CD4-positive, alpha-beta T cell treated with Interleukin-15 for 1 hour (primary cell): ENCODE results near the gene MUSK.

Experiments
- DNase-seq: peaks from one replicate; pipeline ENCODE4 v3.0.0-alpha.2; 2020

MUSK gene

DNA sequence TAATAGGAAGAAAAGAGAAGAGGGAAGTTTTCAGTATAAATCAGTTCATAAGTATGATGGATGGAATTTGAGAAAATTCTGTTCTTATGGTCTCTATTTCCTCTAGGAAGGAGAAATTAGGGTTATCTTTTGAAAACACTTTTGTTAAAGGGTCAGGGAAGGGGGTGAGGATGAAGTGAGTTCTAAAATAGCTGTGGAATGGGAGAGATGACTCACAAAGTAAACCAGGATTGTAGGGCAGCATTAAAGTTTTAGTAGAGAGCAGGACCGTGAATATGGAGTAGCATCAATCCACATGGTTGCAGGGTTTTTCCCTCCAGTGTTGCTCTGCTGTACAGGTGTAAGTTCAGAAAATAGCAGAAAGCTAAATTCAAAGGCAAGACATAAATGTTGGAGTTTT lies 32.4 kb downstream of the MUSK start:
- no peak for DNase-seq

- no peak for DNase-seq
Observed at GRCh38 chr9:110703669-110704068, 35.1 kb downstream of the MUSK start.

DNA sequence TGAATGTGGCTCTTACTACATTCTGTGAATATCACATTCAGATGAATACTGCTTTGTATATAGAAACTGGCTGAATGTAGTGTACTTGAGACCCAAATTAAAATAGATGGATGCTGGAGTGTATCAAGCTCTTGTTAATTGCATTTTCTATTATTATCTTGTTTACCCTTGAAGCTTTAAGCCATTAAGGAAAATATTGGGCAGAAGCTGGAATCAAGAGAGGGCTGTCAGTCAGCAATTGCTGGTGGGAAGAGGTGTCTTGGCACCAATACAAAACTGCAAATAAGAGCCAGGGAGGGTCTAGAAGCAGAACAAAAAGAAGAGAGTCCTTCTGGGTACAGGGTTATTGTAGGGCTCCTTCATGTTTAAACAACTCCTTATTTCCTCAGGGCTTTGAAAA lies 38.8 kb downstream of the MUSK start:
- no peak for DNase-seq

GRCh38 chr9:110710420-110710819 lies 41.8 kb downstream of the MUSK start:
- DNase-seq = no peak

DNA sequence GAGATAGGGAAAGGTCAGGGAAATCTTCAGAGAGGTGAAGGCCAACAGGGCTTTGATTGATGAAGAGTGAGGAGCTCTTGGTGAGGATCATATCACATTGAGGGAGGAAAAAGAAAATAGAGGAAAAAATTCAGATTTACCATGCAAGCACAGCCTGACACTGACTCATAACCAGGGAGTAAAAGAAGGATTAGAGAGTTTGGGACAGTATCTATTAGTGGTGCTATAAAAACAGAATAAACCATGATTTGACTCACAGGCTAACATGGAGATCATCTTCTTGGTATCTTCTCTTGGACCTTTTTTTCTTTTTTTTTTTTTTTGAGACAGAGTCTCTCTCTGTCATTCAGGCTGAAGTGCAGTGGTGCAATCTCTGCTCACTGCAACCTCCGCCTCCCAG lies 44.4 kb downstream of the MUSK start:
- DNase-seq = no peak

DNA sequence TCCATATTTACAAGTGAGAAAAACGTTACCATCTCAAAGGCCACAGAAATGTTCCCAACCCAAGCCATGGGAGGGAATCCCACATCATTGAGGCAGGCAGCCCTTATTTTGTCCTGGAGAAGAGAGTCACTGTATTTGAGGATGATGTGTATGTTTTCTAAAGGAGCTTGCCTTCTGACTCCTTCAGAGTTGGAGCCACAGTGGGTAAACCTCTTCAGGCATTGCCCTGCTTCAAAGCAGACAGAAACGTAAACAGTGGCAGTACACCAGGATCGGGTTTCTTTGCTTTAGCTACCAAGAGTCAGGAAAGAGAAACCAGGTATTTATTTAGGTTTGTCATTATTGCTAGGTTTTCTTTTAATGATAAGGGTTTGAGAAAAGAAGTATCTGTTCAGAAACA lies 45.7 kb downstream of the MUSK start:
- DNase-seq = no peak

- DNase-seq = no peak
Observed at GRCh38 chr9:110728058-110728457, 59.5 kb downstream of the MUSK start.

GRCh38 chr9:110729641-110730040 lies 61.0 kb downstream of the MUSK start:
- no peak for DNase-seq

DNA sequence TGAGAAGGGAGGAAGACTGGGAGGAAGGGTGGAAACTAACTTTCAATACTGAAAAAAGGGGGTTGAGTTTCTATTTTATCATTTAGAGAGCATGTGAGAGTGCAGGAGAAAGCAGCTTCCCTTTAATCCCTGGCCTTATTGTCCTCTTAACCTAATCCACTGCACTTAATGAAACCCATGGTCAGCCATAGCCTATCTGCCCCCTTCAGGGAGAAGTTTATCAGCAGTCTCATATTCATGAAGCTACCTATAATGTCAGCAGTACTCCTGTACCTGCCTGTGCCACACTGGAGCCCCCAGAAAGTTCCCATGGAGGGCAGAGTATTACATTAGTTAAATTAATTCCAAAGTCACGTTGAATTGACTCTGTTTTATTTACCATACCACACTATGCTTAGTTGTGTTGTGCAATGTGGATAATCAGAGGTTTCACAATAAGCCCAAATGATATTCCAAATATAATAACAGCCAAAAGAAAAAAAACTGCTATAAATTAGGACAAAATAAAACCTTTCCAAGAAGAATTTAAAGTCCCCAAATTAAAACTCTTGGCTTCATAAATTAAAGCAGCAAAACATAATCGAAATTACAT lies 62.9 kb downstream of the MUSK start:
- DNase-seq = no peak

DNA sequence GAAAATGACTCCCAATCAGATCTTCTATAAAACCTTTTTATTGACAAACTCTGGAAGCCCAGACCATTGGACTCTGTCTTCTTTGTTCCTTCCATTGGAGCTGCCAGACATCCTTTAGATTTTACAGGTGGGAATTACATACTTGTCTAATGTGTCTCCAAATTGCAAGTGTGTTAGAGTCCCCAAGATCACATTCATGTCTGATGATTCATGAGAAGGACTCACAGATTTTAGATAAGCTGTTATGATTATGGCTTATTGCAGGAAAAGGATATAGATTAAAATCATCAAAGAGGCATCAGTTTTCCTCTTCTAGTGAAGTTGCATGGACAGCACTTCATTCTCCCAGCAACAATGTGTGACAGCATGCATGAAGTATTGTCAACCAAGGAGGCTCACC lies 70.4 kb downstream of the MUSK start:
- DNase-seq = no peak

DNA sequence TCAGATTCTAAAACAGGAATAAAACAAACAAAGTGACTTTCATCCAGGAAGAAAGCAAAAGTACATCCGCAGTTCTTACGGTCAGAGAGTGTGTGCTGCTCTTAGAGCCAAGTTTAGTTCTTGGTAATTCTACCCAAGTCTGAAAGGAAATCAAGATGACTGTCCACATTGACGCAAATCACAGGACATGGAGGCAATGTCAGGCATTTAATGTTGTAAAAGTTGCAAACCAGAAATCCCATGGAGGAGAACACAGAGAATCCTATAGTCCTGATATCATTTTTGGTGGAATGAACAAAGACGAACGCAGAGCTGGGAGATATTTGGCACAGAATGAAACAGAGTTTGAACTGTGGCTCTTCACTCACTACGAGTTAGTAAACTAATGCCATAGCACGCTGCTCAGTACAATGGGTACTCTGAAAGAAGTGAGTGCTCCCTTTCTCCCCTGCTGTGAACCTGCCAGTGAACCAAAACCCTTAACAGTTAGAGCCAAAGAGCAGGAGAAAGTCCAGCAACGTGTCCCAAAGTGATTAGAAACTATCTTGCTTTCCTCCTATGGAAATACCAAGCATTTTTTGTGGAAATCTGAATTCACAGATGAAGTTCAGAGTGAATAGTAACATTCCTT lies 74.3 kb downstream of the MUSK start:
- DNase-seq = no peak

DNA sequence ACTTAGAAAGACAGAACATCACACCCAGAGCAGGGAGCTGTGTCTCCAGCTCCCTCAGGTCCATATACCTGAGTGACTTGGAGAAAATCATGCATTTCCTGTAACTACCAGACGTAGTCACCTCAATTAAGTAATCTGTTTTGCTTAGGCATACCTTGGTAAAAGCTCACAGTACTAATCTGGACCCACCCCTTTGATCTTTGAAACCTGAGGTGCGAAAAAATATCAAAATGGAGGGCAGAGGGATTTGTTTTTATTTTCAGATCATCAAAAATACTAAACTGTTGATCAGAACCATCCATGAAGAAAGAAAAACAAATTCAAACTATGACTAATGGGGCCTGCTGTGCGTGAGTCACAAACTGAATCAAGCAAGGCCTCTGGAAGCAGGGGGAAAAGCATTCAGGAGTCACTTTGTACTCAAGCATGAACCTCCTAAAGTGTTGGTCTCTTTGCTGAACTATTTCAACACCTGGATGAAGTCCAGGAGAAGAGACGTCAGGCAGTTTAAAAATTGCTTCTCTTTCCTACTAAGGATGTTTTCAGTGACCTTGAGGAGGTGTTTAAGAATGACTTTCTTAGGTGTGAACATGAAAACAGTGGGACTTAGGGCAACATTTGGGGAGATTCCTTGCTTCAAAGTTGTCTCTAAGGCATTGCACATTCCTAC lies 76.3 kb downstream of the MUSK start:
- no peak for DNase-seq

DNA sequence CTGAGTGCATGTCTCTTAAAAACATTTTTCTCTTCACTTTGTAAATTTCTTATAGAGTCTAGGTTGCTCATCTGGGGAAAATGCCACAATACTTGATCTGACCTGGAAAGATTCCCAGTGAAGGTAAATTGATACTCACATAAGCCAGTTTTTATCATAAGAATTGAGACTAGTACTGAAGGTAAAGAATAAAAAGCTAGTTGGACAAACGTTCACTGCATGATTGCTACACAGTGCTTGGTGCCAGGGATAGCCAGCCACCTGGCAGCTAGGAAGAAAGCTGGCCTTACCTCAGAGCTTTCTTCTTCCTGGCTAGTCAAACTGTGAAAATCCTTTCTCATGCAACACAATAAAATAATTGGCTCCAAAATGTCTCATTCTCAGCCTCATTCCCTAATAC lies 77.1 kb downstream of the MUSK start:
- DNase-seq = no peak

- no peak for DNase-seq
Observed at GRCh38 chr9:110746211-110746930, 77.8 kb downstream of the MUSK start.

DNA sequence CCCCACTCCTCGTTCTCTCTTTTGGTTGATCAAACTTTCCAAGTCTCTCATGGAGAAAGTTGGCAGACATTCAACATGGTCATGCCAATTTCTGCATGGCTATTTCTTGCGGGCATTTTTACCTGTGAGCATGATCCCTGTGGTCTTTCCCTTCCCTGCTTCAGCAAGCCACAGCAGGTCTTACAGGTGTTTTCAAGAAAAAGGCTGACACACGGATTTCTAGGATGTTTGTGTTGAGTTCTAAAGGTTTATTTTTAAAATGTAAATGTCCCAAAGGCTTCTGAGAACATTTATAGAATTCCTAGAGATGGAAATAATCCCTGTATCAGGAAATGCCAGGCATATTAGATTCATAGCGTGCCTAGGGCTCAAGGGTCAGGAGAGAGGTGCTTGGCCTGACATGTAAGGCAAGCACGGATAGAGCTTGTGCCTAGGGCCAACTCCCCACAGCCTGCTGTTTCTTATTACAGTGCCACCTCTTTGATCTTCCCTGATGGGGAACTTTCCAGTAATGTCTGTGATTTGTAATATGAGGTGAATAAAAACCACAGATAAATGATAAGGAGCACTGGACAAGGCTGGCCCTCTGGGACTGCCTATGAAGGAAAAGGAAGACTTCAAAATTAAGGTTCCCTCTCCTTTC lies 79.8 kb downstream of the MUSK start:
- no peak for DNase-seq

DNA sequence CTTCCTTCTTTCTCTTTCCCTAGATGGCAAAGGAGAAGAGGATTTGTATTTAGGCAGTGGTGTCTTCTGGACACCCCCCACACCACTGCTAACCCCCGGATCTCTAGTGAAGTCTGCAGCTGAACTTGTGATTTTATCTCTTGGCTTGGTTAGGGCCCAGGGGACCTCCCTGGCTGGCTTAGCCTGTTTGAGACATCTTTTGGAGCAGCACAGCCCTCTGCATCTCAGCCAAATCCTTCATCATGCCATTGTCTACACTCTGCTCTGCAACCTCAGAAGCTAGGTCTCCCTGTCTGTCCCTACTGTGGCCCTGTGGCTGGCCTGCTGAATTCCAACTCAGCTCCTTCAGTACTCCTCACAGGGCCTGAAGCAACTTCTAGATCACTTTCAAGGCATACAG lies 81.7 kb downstream of the MUSK start:
- DNase-seq = no peak

- DNase-seq = no peak
Observed at GRCh38 chr9:110751971-110752370, 83.4 kb downstream of the MUSK start.

GRCh38 chr9:110752766-110753165 lies 84.2 kb downstream of the MUSK start:
- DNase-seq = no peak

GRCh38 chr9:110753731-110754231 lies 85.2 kb downstream of the MUSK start:
- no peak for DNase-seq

GRCh38 chr9:110755179-110755578 lies 86.6 kb downstream of the MUSK start:
- DNase-seq = no peak

DNA sequence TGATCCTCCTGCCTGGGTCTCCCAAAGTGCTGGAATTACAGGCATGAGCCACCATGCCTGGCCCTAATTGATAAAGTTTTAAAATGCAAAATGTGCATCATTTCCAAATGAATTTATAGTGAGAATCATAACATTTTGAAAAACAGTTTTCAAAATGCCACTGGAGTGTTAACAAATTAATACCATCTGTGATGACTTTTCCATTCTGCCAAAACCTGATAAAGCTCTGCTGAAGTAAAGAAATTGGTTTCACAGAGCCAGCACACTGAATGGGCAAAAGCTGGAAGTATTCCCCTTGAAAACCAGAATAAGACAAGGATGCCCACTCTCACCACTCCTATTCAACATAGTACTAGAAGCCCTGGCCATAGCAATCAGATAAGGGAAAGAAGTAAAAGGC lies 89.6 kb downstream of the MUSK start:
- DNase-seq = no peak

GRCh38 chr9:110762783-110763182 lies 94.2 kb downstream of the MUSK start:
- no peak for DNase-seq

GRCh38 chr9:110763568-110763967 lies 95.0 kb downstream of the MUSK start:
- no peak for DNase-seq
